Endothelial cell of umbilical vein (primary cell): Measurements from ENCODE around the gene NUTF2.

ENCODE experiments used
- EZH2 ChIP-seq: IDR thresholded peaks from 2 replicates; pipeline ENCODE4 v1.6.1; 2012; ENCODE audit warnings: borderline replicate concordance, low read depth, mild to moderate bottlenecking, moderate library complexity, low read length, inconsistent platforms; ENCODE audit not compliant: severe bottlenecking
- FOS ChIP-seq: IDR thresholded peaks from 2 replicates; pipeline ENCODE4 v1.6.1; 2011; ENCODE audit warnings: mild to moderate bottlenecking, low read length, moderate library complexity, borderline replicate concordance; ENCODE audit not compliant: insufficient read depth
- GATA2 ChIP-seq: IDR thresholded peaks from 2 replicates; pipeline ENCODE4 v1.7.0; 2011; ENCODE audit warnings: low read depth, mild to moderate bottlenecking, moderate library complexity, mixed read lengths, low read length; ENCODE audit not compliant: insufficient read length, insufficient read depth
- JUN ChIP-seq: IDR thresholded peaks from 2 replicates; pipeline ENCODE4 v1.6.1; 2011; ENCODE audit warnings: borderline replicate concordance, low read depth; ENCODE audit not compliant: insufficient read length, insufficient read depth
- MYC ChIP-seq: IDR thresholded peaks from one replicate; pipeline ENCODE4 v1.6.1; 2011; ENCODE audit warnings: mild to moderate bottlenecking, low read depth, low read length
- POLR2A ChIP-seq: IDR thresholded peaks from 2 replicates; pipeline ENCODE4 v1.6.1; 2012; ENCODE audit warnings: low read depth, mild to moderate bottlenecking, control low read depth, low read length
- POLR2AphosphoS5 ChIP-seq: IDR thresholded peaks from 2 replicates; pipeline ENCODE4 v1.6.1; 2012; ENCODE audit warnings: low read depth, mild to moderate bottlenecking, control low read depth, low read length, moderate library complexity; ENCODE audit not compliant: insufficient read depth
- TF ChIP-seq, protein P1 (sequence below), 2 donors: IDR thresholded peaks; 1 replicate in 1 of 2; 2 replicates in 1 of 2; pipeline ENCODE4 v1.5.1; 2011; ENCODE audit warnings: low read length in 2 of 2, mild to moderate bottlenecking in 2 of 2, moderate library complexity in 2 of 2, control low read depth in 1 of 2, inconsistent platforms in 1 of 2, low read depth in 1 of 2; ENCODE audit not compliant: insufficient read depth in 1 of 2; ENCODE audit errors: extremely low read depth in 1 of 2
- TF ChIP-seq, protein P2 (sequence below): IDR thresholded peaks from 2 replicates; pipeline ENCODE4 v1.6.1; 2011; ENCODE audit not compliant: insufficient read depth, insufficient read length

DNA sequence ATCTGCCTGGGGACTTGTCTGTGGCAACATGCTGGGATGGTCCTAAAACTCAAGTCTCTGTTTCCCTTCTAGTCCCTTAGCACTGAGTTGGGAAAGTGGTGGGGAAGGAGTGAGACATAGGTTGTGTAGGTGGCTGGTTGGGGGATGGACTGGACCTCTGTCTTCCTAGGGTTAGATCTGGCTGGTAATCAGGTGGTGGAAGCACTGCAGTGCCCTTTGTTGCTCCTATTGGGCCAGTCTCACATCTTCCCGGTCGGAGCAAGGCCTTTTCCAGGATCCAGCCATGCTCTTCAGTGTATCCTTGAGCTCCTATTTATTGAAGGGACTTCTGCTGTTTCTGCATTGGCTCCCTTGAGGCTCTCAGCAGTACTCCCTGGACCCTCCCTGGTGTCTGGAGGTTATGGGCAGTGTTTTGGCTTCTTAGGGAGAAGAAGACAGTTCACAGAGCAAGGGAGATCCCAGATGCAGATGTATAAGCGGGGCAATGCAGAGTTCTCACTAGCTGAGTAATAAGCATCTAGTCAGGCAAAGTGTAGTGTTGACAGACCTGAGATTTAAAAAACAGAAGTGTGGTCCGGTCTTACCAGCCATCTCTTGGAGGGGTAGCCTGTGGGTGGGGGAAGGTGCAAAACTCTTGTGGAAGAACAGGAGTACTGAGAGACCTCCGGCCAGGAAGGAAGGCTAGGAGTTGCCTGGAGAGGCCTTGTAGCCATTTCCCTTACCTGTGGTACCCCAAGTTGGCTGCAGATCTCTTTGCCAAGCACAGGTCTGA, 1.3 kb upstream of the NUTF2 start:
- no peak for TF ChIP-seq EZH2
- no peak for TF ChIP-seq FOS
- TF ChIP-seq POLR2AphosphoS5: no peak
- TF ChIP-seq, protein P1, sequence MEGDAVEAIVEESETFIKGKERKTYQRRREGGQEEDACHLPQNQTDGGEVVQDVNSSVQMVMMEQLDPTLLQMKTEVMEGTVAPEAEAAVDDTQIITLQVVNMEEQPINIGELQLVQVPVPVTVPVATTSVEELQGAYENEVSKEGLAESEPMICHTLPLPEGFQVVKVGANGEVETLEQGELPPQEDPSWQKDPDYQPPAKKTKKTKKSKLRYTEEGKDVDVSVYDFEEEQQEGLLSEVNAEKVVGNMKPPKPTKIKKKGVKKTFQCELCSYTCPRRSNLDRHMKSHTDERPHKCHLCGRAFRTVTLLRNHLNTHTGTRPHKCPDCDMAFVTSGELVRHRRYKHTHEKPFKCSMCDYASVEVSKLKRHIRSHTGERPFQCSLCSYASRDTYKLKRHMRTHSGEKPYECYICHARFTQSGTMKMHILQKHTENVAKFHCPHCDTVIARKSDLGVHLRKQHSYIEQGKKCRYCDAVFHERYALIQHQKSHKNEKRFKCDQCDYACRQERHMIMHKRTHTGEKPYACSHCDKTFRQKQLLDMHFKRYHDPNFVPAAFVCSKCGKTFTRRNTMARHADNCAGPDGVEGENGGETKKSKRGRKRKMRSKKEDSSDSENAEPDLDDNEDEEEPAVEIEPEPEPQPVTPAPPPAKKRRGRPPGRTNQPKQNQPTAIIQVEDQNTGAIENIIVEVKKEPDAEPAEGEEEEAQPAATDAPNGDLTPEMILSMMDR (IDR thresholded peaks at IDR 0.05; ENCODE audit: extremely low read depth in 1 of 2, insufficient read depth in 1 of 2, low read depth in 1 of 2, low read length in 2 of 2): no peak
- TF ChIP-seq, protein P2, sequence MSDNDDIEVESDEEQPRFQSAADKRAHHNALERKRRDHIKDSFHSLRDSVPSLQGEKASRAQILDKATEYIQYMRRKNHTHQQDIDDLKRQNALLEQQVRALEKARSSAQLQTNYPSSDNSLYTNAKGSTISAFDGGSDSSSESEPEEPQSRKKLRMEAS: no peak
- TF ChIP-seq MYC: no peak
- no peak for TF ChIP-seq GATA2
- TF ChIP-seq POLR2A: no peak
- no peak for TF ChIP-seq JUN
